Measurements from ENCODE around the gene GPR162. TPM values are rescaled to one million over a fixed set of nuclear protein-coding genes. Genes with fewer than 3 reads are reported as not detected.

Gene GPR162
- polyA plus RNA-seq, 1 donor (not counting 4 experiments of a cell fraction or from before 2014, with no cell fraction given), result 0.09 TPM

DNA sequence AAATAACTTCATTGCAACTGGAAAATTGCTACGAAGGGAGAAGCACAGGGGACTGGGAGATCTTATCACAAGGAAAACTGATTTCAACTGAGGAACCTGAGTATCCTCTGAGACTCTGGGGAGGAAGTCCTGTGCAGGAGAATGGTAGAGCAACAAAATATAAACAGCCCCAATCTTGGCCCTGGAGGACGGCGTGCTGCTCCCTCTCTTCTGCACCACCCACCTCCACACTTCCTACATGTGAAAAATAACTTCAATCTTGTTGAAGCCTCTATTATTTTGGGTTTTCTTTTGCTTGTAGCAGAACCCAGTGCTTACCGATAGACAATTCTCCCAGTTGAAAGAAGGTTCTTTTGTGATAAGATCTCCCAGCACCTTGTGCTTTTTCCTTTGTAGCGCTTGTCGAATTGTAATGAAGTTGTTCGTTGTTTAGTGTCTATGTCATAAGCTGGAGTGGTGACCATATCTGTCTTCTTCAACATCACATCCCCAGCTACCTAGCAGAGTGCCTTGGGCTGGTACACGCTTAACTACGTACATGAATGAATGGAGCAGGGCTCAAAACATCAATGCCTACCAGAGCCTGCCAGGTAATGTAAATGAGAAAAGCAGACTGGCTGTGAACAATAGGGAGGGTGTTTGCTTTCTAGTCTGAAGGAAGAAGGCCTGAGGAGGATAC, 35.1 kb upstream of the GPR162 start:
- Histone ChIP-seq H3K9ac (ENCODE audit: control insufficient read depth, extremely low read depth, insufficient read depth, low read length) (no peak overlapping the region), H2AFZ (ENCODE audit: control insufficient read depth, low read length) (no peak overlapping the region), H3K9me1 (ENCODE audit: control insufficient read depth, extremely low read depth, insufficient read depth, low read length) (no peaks in the 10 kb centered on the region), H3K79me2 (ENCODE audit: control insufficient read depth, insufficient read depth, low read length) (no peaks in the 10 kb centered on the region), H4K20me1 (ENCODE audit: control insufficient read depth, extremely low read depth, insufficient read depth, low read length) (no peaks in the 10 kb centered on the region), H3K9me3 (ENCODE audit: control insufficient read depth, low read depth, low read length) (no peaks in the 10 kb centered on the region), H3K27ac (ENCODE audit: control insufficient read depth, insufficient read depth, low read length) (no peak overlapping the region), H3K4me3 (ENCODE audit: control insufficient read depth in 2 of 3, extremely low read depth in 1 of 3, insufficient read depth in 2 of 3, low read depth in 1 of 3, low read length in 3 of 3) (no peak overlapping the region), H3K36me3 (ENCODE audit: control insufficient read depth in 2 of 2, extremely low read depth in 1 of 2, insufficient read depth in 2 of 2, low read length in 2 of 2) (no peaks in the 10 kb centered on the region), H3K27me3 (ENCODE audit: control insufficient read depth, extremely low read depth, insufficient read depth, low read length) (peaks cover 9% of the 10 kb centered on the region), H3K4me1 (ENCODE audit: control insufficient read depth, extremely low read depth, insufficient read depth, low read length) (no peaks in the 10 kb centered on the region), H3K4me2 (ENCODE audit: control insufficient read depth, extremely low read depth, insufficient read depth, low read depth, low read length) (no peak overlapping the region)
- FAIRE-seq (no peak), DNase-seq (ENCODE audit: low read depth, low spot score) (no peak)
- TF ChIP-seq CTCF (optimal IDR thresholded peaks at IDR 0.05 in 1 of 3, IDR thresholded peaks at IDR 0.05 in 1 of 3, conservative IDR thresholded peaks at IDR 0.05 in 1 of 3; ENCODE audit: extremely low read depth in 1 of 3, insufficient read depth in 2 of 3, low read length in 3 of 3) (no peak), EZH2 (IDR thresholded peaks at IDR 0.05; ENCODE audit: low read length) (no peak)
- dilution Hi-C loops (cut with MboI; ENCODE audit: extremely low pct_ligation_motif_present, low sequenced_read_pairs), result no loop called here

DNA sequence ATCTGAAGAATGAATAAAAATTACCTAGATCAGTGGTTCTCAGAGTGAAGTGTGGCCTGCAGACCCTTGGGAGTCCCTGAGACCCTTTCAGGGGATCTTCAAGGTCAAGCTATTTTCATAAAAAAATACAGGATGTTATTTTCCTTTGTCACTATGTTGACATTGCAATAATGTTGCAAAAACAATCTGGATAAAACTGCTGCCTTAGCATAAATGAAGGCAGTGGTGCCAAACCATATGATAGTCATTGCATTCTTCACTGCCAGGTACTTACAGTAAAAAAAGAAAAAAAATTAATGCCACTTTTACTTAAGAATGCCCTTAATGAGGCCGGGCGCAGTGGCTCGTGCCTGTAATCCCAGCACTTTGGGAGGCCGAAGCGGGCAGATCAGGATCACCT, 34.3 kb upstream of the GPR162 start:
- dilution Hi-C loops (cut with MboI; ENCODE audit: extremely low pct_ligation_motif_present, low sequenced_read_pairs), result no loop called here
- Histone ChIP-seq H3K27ac (ENCODE audit: control insufficient read depth, insufficient read depth, low read length) (no peak overlapping the region), H3K9me1 (ENCODE audit: control insufficient read depth, extremely low read depth, insufficient read depth, low read length) (no peaks in the 10 kb centered on the region), H3K36me3 (ENCODE audit: control insufficient read depth in 2 of 2, extremely low read depth in 1 of 2, insufficient read depth in 2 of 2, low read length in 2 of 2) (no peaks in the 10 kb centered on the region), H3K4me2 (ENCODE audit: control insufficient read depth, extremely low read depth, insufficient read depth, low read depth, low read length) (no peak overlapping the region), H3K9ac (ENCODE audit: control insufficient read depth, extremely low read depth, insufficient read depth, low read length) (no peak overlapping the region), H3K9me3 (ENCODE audit: control insufficient read depth, low read depth, low read length) (no peaks in the 10 kb centered on the region), H3K79me2 (ENCODE audit: control insufficient read depth, insufficient read depth, low read length) (no peaks in the 10 kb centered on the region), H2AFZ (ENCODE audit: control insufficient read depth, low read length) (no peak overlapping the region), H3K4me3 (ENCODE audit: control insufficient read depth in 2 of 3, extremely low read depth in 1 of 3, insufficient read depth in 2 of 3, low read depth in 1 of 3, low read length in 3 of 3) (no peak overlapping the region), H3K27me3 (ENCODE audit: control insufficient read depth, extremely low read depth, insufficient read depth, low read length) (peaks cover 14% of the 10 kb centered on the region), H4K20me1 (ENCODE audit: control insufficient read depth, extremely low read depth, insufficient read depth, low read length) (no peaks in the 10 kb centered on the region), H3K4me1 (ENCODE audit: control insufficient read depth, extremely low read depth, insufficient read depth, low read length) (no peaks in the 10 kb centered on the region)
- FAIRE-seq (no peak), DNase-seq (ENCODE audit: low read depth, low spot score) (no peak)
- TF ChIP-seq EZH2 (IDR thresholded peaks at IDR 0.05; ENCODE audit: low read length), result no peak
- no peak for TF ChIP-seq CTCF (optimal IDR thresholded peaks at IDR 0.05 in 1 of 3, IDR thresholded peaks at IDR 0.05 in 1 of 3, conservative IDR thresholded peaks at IDR 0.05 in 1 of 3; ENCODE audit: extremely low read depth in 1 of 3, insufficient read depth in 2 of 3, low read length in 3 of 3)
